Measurements from ENCODE around the gene SEMA3B. TPM values are rescaled to one million over a fixed set of nuclear protein-coding genes. Genes with fewer than 3 reads are reported as not detected.

The SEMA3B gene
- total RNA-seq, 4 donors from 2014 or later, result 2.4 to 13.7 (median 7.0) TPM

DNA sequence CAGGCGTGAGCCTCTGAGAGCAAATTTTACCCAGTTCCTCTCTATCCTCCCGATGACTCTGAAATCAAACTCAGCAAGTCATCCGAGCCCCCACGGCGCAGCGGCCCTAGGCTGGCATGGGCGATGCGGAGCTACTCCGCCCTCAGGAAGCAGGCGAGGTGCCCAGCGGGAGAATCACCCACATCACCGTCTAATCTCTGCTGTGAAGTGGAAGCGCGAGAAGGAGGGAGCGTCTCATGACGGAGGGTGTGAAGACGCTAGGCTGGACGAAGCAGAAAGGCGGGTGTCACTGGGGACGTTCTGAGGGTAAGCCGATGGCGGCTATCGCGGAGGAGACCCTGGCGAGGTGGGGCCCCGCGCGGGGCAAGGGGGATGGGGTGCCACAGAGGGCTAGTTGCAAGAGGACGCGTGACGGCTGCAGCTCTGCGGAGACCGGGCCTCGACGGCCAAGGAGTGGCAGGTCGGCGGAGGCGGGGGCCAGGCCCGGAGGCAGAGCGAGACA lies 42.0 kb upstream of the SEMA3B start:
- TF ChIP-seq, protein P1, sequence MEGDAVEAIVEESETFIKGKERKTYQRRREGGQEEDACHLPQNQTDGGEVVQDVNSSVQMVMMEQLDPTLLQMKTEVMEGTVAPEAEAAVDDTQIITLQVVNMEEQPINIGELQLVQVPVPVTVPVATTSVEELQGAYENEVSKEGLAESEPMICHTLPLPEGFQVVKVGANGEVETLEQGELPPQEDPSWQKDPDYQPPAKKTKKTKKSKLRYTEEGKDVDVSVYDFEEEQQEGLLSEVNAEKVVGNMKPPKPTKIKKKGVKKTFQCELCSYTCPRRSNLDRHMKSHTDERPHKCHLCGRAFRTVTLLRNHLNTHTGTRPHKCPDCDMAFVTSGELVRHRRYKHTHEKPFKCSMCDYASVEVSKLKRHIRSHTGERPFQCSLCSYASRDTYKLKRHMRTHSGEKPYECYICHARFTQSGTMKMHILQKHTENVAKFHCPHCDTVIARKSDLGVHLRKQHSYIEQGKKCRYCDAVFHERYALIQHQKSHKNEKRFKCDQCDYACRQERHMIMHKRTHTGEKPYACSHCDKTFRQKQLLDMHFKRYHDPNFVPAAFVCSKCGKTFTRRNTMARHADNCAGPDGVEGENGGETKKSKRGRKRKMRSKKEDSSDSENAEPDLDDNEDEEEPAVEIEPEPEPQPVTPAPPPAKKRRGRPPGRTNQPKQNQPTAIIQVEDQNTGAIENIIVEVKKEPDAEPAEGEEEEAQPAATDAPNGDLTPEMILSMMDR (IDR thresholded peaks at IDR 0.05; ENCODE audit: low read depth), result no peak

DNA sequence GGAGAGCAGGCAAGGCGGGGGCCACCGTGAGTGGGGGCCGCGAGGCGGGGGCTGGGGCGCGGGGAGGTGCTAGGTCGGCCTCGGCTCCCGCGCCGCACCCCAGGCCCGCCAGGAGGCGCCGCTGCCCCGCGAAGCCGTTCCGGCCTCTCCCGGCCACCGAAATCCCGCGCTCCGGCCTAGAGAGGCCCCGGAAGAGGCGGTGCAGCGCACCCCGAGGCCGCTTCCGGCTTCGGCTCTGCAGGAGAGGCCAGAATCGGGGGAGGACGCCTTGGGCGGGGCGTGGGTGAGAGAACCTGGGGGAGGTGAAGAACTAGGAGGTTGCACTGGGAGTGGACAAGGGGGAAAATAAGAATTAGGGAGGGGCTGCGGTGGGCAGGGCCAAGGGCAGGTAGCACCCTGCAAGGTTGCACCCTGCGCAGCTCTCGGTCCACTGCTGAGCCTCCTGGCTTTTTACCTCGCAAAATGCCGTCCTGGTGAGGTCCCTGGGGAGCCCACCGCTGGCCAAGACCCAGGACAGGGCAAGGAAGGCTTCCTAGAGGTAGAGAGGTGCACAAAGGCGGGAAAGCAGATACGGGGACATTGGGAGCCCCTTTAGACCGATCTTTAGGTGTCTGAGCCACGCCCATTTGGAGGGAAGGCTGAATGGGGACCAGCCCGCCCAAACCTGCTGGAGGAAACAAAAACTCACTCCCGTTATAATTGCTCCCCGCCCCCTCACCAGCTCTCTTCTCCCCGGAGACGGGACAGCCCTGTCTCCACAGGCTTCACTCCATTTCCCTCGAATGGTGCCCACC lies 41.4 kb upstream of the SEMA3B start:
- TF ChIP-seq, protein P1 (IDR thresholded peaks at IDR 0.05; ENCODE audit: low read depth), result no peak

DNA sequence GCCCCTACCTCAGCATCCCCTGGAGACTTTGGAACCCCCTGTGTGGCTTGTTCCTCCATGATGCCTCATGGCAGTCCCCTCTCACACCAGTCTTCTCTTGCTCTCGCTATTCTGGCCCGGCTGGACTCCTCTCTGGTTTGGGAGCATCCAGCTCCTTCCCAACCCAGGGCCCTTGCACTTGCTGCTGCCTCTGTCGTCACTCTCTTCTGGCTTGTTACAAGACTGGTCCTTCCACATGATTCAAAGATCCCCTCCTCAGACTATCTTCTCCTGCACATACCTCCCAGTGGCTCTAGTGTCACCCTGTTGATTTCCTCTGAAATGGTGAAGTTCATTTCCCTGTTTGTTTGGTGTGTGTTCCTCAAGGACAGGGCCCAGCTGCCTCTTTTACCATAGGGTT lies 39.5 kb upstream of the SEMA3B start:
- TF ChIP-seq, protein P1 (IDR thresholded peaks at IDR 0.05; ENCODE audit: low read depth), result no peak

DNA sequence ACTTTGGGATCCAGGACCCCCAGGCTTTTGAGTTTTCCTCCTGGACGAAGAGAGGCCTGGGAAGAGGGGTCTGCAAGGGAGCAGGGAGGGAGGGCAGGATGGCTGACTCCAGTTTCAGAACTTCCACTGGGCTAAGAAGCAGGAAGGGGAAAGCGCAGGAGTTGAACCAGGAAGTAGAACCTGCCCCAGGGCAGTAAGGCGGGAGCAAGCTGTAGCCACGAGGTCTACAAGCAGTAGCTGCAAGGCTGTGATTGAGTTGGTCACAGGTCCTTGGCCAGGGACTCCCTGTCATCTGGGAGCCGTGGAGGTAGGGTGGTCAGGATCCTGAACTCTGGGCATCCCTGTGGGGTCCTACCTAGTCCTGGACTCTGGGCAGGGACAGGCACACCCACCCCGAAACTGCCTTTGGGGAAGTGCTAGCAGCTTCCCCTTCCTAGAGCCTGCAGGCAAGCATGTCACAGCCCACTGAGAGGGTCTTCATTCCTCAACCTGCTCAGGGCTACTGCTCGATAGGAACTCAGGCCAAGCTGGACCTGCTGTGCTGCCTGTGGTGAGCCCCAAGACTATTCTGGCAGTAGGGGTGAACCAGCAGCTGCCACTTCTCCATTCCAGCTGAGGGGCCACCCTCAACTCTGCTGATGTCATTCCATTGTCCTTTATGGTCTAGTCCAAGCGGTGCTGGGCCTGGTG lies 38.7 kb upstream of the SEMA3B start:
- TF ChIP-seq, protein P1 (IDR thresholded peaks at IDR 0.05; ENCODE audit: low read depth), result no peak

DNA sequence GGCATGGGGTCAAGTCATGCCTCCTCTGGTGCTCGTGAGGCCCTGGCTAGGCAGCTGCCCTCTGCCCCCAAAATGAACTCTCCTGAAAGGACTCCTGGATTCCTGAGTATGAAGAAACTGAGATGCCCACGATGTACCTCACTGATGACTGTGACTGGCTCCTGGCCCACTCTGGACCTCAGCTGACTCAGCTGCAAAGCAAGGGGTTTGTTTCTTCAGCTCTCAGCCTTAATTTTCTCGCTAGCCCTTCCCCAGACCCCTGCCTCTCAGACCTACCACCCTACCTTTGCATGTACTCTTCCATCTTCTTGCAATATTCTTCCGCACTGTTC lies 38.2 kb upstream of the SEMA3B start:
- TF ChIP-seq, protein P1 (IDR thresholded peaks at IDR 0.05; ENCODE audit: low read depth), result no peak

DNA sequence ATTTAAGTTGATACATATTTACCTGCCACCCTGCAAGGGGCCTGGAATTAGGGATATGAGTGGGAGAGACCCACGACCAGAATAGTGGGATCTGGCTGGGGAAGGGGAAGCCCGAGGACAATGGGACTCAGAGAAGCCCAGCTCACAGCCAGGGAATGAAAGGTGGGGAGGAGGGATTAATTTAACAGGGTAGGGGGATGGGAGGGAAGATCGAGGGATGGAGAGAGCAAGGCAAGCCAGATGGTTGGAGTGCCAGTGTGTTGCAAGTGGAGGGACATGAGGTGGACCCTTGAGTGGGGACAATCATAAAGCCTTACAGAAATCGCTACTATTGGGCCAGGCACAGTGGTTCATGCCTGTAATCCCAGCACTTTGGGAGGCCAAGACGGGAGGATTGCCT lies 37.4 kb upstream of the SEMA3B start:
- TF ChIP-seq, protein P1 (IDR thresholded peaks at IDR 0.05; ENCODE audit: low read depth), result no peak

DNA sequence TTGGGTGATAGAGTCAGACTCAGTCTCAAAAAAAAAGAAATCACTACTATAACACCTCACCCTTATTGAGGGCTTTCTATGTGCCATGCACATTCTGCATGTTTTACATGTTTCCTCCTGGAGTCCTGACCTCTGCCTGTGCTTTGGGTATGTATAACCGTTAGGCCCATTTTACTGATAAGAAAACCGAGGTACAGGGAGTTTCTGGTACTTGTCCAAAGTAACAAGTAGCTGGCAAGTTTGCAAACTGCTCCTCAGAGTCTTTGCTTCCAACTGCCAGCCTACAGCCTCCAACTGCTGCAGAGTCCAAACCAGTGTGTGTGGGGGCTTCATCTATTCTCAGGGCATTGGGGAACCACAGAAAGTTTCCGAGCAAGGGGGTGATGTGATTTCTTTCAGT lies 36.6 kb upstream of the SEMA3B start:
- TF ChIP-seq, protein P1 (IDR thresholded peaks at IDR 0.05; ENCODE audit: low read depth), result no peak
